ENCODE data around the gene ADPRS.

The ADPRS gene

GRCh38 chr1:36099681-36100341 lies 11.1 kb downstream of the ADPRS start (continued):
- no peak for TF ChIP-seq ZNF26 (tag by site-specific recombination; IDR thresholded peaks at IDR 0.05)
- 0 out of 2 replicates have a peak, but pooled peaks have one; percentile 32 for TF ChIP-seq SP7 (tag by site-specific recombination; IDR thresholded peaks at IDR 0.05)
- TF ChIP-seq SCRT2 (tag by site-specific recombination; IDR thresholded peaks at IDR 0.05): peak; percentile 58; the same call in 1 of the 2 replicates
- 0 out of 2 replicates have a peak, but pooled peaks have one; percentile 32 for TF ChIP-seq ZXDB (tag by site-specific recombination; IDR thresholded peaks at IDR 0.05)
- peak; percentile 85 for TF ChIP-seq CTCF (tag by site-specific recombination; IDR thresholded peaks at IDR 0.05)
- TF ChIP-seq PATZ1 (tag by site-specific recombination; IDR thresholded peaks at IDR 0.05): peak; percentile 49
- no peak for TF ChIP-seq ZNF335 (tag by site-specific recombination; conservative IDR thresholded peaks at IDR 0.05)
- TF ChIP-seq BCL11A (tag by site-specific recombination; IDR thresholded peaks at IDR 0.05; ENCODE audit: low read depth): 0 out of 2 replicates have a peak, but pooled peaks have one; percentile 10
- TF ChIP-seq ZEB2 (tag by site-specific recombination; IDR thresholded peaks at IDR 0.05): 0 out of 2 replicates have a peak, but pooled peaks have one; percentile 22
- peak; percentile 93 for TF ChIP-seq ZNF654 (tag by site-specific recombination; IDR thresholded peaks at IDR 0.05; ENCODE audit: low read depth)

- H3K4me3 ChIP-seq (ENCODE audit: low read depth, low read length): no peak overlapping the region
- POLR2A ChIA-PET: no interaction called here
- TF ChIP-seq HOXD13 (CRISPR knock-in tag; IDR thresholded peaks at IDR 0.05; ENCODE audit: borderline replicate concordance) (no peak), ZNF24 (tag by site-specific recombination; IDR thresholded peaks at IDR 0.05) (no peak), ZFP41 (tag by site-specific recombination; IDR thresholded peaks at IDR 0.05; ENCODE audit: borderline replicate concordance) (no peak), ZBTB49 (tag by site-specific recombination; IDR thresholded peaks at IDR 0.05; ENCODE audit: low read depth) (no peak), ZBTB20 (tag by site-specific recombination; IDR thresholded peaks at IDR 0.05) (no peak), TSHZ1 (tag by site-specific recombination; IDR thresholded peaks at IDR 0.05; ENCODE audit: borderline replicate concordance) (no peak), ZSCAN18 (tag by site-specific recombination; IDR thresholded peaks at IDR 0.05) (no peak), ZNF112 (tag by site-specific recombination; IDR thresholded peaks at IDR 0.05) (no peak), ZNF146 (tag by site-specific recombination; IDR thresholded peaks at IDR 0.05) (no peak)
Observed at GRCh38 chr1:36100376-36100775, 11.7 kb downstream of the ADPRS start.

More at GRCh38 chr1:36100376-36100775, 11.7 kb downstream of the ADPRS start:
- no peaks in the 10 kb centered on the region for H3K9me3 ChIP-seq (ENCODE audit: control insufficient read depth, insufficient read depth, low read depth, low read length)
- H3K36me3 ChIP-seq (ENCODE audit: control insufficient read depth in 2 of 2, insufficient read depth in 1 of 2, low read length in 2 of 2): peaks cover 0 to 17% of the 10 kb centered on the region in 2 experiments; a peak in 1 of 3 replicates
- H3K27ac ChIP-seq (ENCODE audit: extremely low read depth, low read depth, low read length): no peak overlapping the region
- CTCF ChIA-PET: interaction anchor here (0.6 to 11.1 kb wide), 19 partner anchors 10 to 242 kb away, joined by 3 to 156 read pairs (median 5); partner anchors contain the start of gene TRAPPC3
- no peaks in the 10 kb centered on the region for H3K4me1 ChIP-seq (ENCODE audit: control insufficient read depth, insufficient read depth, low read length)

Data from HEK293 (cell line).